Ectodermal cell (in vitro differentiated cells): ENCODE results near the gene KANSL1L.
A peak's percentile ranks its signal among the peaks of the same experiment; 100 is the strongest.
"Not testable (repeated sequence)": the region's sequence is repeated elsewhere in the genome, so short reads cannot be mapped to it uniquely, and the experiment has no call there.

Experiments used
- H3K27ac ChIP-seq: 2 replicates; pipeline ENCODE4 v1.7.0; 2013; ENCODE audit warnings: mild to moderate bottlenecking, low read depth, low read length; ENCODE audit not compliant: insufficient read depth, poor library complexity, severe bottlenecking
- H3K27me3 ChIP-seq: 2 replicates; pipeline ENCODE4 v1.7.0; 2013; ENCODE audit warnings: mild to moderate bottlenecking, low read length; ENCODE audit not compliant: insufficient read depth, control insufficient read depth, poor library complexity, severe bottlenecking
- H3K36me3 ChIP-seq: one replicate; pipeline ENCODE4 v1.7.0; 2013; ENCODE audit warnings: low read length; ENCODE audit not compliant: control insufficient read depth, insufficient read depth
- H3K4me1 ChIP-seq: one replicate; pipeline ENCODE4 v1.7.0; 2013; ENCODE audit warnings: low read length; ENCODE audit not compliant: control insufficient read depth, insufficient read depth
- H3K4me3 ChIP-seq: 2 replicates; pipeline ENCODE4 v1.7.0; 2013; ENCODE audit warnings: low read depth, low read length, control low read depth; ENCODE audit not compliant: insufficient read depth
- H3K9me3 ChIP-seq: 2 replicates; pipeline ENCODE4 v1.7.0; 2013; ENCODE audit warnings: mild to moderate bottlenecking, low read length, moderate library complexity; ENCODE audit not compliant: control insufficient read depth
- WGBS, 2 experiments: methylation state at CpG; one replicate each; pipeline ENCODE4 v1.1.7; 2013; ENCODE audit warnings: missing lambda C conversion rate in 2 of 2; 5-methylcytosine and 5-hydroxymethylcytosine counted together

Gene KANSL1L

GRCh38 chr2:210177769-210178168 lies 6.6 kb upstream of the KANSL1L start:
- H3K36me3 ChIP-seq = no peaks in the 10 kb centered on the region
- H3K4me1 ChIP-seq = peaks cover 8% of the 10 kb centered on the region
- H3K9me3 ChIP-seq = no peaks in the 10 kb centered on the region
- WGBS, 2 experiments = 38% methylated on average over 1 of the region's 1 CpG; no CpG with 5 or more reads in 1 of the 2 experiments
- H3K27me3 ChIP-seq = no peaks in the 10 kb centered on the region
- no peak overlapping the region for H3K27ac ChIP-seq
- no peak overlapping the region for H3K4me3 ChIP-seq

DNA sequence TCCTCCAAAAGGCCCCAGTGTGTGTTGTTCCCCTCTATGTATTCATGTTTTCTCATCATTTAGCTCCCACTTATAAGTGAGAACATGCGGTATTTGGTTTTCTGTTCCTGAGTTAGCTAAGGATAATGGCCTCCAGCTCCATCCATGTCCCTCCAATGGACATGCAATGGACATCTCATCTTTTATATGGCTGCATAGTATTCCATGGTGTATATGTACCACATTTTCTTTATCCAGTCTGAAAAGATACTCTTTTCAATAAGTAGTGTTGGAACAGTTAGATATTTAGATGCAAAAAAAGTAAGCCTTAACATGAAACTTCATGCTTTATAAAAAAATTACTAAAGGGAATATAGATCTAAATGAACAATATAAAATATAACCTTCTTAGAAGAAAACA lies 5.9 kb upstream of the KANSL1L start:
- H3K4me1 ChIP-seq = peaks cover 13% of the 10 kb centered on the region
- 86 to 100% methylated on average over 1 of the region's 1 CpG for WGBS, 2 experiments
- H3K9me3 ChIP-seq, H3K27ac ChIP-seq, H3K36me3 ChIP-seq, H3K27me3 ChIP-seq, H3K4me3 ChIP-seq: not testable (repeated sequence)

DNA sequence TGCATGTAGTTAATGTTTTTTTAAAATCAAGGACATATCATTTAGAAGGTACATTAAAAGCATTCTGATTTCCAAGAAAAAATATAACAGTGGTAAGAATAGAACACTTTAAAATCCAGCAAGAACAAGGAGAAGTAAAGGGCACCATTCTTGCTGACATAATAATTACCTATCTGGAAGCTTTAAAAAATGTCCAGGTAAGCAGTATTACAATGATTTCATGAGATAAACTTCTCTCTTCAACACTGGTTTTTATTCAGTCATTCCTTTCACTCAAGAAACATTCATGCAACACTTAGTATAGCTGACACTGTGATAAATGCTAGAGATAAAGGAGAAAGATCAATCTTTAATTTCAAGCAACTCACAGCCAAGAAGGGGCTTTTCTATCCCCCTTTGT lies 2.9 kb upstream of the KANSL1L start:
- H3K4me3 ChIP-seq = no peak overlapping the region
- no peaks in the 10 kb centered on the region for H3K27me3 ChIP-seq
- no peaks in the 10 kb centered on the region for H3K36me3 ChIP-seq
- H3K9me3 ChIP-seq = no peaks in the 10 kb centered on the region
- peaks cover 5% of the 10 kb centered on the region for H3K4me1 ChIP-seq
- no peak overlapping the region for H3K27ac ChIP-seq

GRCh38 chr2:210172219-210172575 lies 988 bp upstream of the KANSL1L start:
- WGBS, 2 experiments = 10 to 19% methylated on average over 8 of the region's 8 CpGs
- Histone ChIP-seq H3K27ac (no peak overlapping the region), H3K9me3 (no peaks in the 10 kb centered on the region), H3K4me1 (peaks cover 5% of the 10 kb centered on the region), H3K27me3 (no peaks in the 10 kb centered on the region), H3K4me3 (peak overlapping the region; percentile 47), H3K36me3 (no peaks in the 10 kb centered on the region)

DNA sequence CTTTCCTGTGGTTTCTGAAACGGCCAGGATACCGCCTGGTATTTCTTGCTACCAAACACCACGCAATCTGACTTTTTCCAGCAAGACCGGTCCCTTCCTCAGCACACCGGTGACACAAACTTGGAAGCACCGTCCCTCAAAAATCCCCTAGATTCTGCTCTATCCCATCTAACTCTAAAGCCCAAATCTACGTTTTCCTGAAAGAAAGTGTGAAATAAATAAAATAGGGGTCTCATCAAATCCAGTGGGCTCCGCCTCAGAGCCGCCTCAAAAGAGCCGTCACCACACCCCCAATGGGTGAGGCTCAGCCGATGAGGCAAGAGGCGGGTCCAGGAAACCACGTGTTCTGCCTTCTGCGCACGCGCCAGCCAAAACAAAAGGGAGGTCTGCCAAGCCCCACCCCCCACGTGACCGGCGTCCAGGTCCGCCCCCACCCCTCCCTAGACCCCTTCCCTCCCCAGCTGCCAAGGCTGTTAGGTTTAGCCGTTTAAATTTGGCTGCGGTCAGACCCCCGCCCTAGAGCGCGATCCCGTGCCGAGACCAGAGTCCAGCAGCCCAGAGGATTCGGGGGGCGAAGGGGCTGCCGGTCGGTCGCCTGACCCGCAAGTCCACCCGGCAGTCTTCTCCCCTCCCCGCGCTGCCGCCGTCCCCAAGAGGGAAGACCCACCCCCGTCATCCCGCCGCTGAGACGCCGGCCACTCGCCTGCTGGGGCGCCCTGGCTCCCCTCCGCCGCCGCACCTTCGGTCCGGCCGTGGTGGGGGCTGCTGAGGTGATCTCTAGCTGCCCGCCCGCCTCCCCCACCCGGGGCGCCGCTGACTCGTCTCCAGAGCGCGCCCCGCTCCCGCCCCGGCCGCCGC lies 534 bp downstream of the KANSL1L start:
- H3K9me3 ChIP-seq = no peaks in the 10 kb centered on the region
- H3K27ac ChIP-seq = peak overlapping the region; percentile 98
- H3K36me3 ChIP-seq = no peaks in the 10 kb centered on the region
- 0% methylated on average over 64 of the region's 64 CpGs for WGBS, 2 experiments
- H3K27me3 ChIP-seq = no peaks in the 10 kb centered on the region
- peaks cover 5% of the 10 kb centered on the region for H3K4me1 ChIP-seq
- H3K4me3 ChIP-seq = peak overlapping the region; percentile 92

DNA sequence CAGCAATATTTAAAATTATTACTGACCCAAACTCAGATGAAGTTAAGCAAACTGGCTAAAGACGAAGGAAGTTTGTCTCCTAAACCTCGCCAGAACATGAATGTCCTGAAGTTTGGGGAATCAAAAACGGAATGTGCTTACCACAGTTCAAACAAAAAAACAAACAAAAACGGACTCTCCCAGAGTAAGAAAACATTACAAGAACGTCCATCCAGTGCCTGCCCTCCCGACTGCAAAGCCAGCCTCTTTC lies 1.1 kb downstream of the KANSL1L start:
- no peaks in the 10 kb centered on the region for H3K36me3 ChIP-seq
- H3K27me3 ChIP-seq = no peaks in the 10 kb centered on the region
- H3K27ac ChIP-seq = peak overlapping the region; percentile 98
- H3K4me3 ChIP-seq = peak overlapping the region; percentile 92
- peaks cover 5% of the 10 kb centered on the region for H3K4me1 ChIP-seq
- 0% methylated on average over 6 of the region's 6 CpGs for WGBS, 2 experiments
- H3K9me3 ChIP-seq = no peaks in the 10 kb centered on the region

DNA sequence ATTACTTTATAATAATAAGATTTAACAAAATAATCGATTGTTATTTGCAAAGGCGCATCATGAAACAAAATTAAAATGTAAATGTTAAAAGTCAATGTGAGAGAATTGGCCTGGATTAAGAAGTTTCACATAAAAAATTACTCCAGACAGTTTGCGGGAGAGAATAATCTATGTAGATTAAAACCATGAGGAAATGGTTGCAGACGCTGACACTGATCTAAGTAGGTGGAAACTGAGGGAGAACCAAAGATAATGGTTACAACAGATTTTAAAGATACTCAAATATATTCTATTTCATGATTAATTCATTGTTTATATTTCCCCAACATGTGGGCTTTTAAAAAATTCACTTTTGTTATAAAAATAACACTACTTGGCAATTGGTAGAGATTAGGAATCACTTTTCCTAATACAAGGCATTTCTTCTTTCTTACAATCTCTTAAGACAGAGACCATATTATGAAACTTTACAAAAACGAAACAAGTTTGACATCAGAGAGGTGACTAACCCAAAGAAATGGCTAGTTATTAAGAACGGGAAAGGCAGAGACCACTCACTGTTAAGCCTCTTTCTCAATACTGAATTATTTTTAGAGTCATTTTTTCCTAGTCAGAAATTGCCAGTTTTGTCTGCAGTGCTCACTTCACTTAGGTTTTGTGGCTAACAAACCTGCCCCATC lies 1.6 kb downstream of the KANSL1L start:
- peak overlapping the region; percentile 92 for H3K4me3 ChIP-seq
- no peaks in the 10 kb centered on the region for H3K36me3 ChIP-seq
- H3K9me3 ChIP-seq = no peaks in the 10 kb centered on the region
- peaks cover 5% of the 10 kb centered on the region for H3K4me1 ChIP-seq
- H3K27ac ChIP-seq = peak overlapping the region; percentile 98
- WGBS, 2 experiments = 53 to 55% methylated on average over 5 to 6 of the region's 6 CpGs
- no peaks in the 10 kb centered on the region for H3K27me3 ChIP-seq

DNA sequence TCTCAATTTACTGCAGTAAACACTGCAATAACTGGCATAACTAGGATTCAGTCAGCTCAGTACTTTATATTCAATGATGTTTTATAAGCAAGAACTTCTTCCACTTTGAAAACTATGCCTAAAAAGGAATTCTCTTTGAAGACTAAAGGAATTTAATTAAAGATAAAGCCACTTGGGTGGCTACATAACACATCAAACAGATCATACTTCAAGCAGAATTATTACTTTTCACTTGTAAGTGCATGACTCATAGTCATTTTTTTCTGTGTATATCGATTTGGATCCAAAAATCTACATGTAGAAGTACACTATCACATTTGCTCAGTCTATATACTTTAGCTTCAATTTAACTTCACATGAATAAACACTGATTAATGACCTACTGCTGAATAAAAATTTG lies 4.0 kb downstream of the KANSL1L start:
- Histone ChIP-seq H3K36me3 (no peaks in the 10 kb centered on the region), H3K4me3 (no peak overlapping the region), H3K27me3 (no peaks in the 10 kb centered on the region), H3K27ac (no peak overlapping the region), H3K4me1 (no peaks in the 10 kb centered on the region), H3K9me3 (no peaks in the 10 kb centered on the region)
- WGBS, 2 experiments = 83 to 100% methylated on average over 1 of the region's 1 CpG

GRCh38 chr2:210162466-210163124 lies 8.6 kb downstream of the KANSL1L start:
- WGBS, 2 experiments = 65 to 71% methylated on average over 5 of the region's 6 CpGs
- Histone ChIP-seq H3K36me3 (no peaks in the 10 kb centered on the region), H3K4me3 (no peak overlapping the region), H3K27ac (no peak overlapping the region), H3K9me3 (no peaks in the 10 kb centered on the region), H3K27me3 (no peaks in the 10 kb centered on the region), H3K4me1 (no peaks in the 10 kb centered on the region)

DNA sequence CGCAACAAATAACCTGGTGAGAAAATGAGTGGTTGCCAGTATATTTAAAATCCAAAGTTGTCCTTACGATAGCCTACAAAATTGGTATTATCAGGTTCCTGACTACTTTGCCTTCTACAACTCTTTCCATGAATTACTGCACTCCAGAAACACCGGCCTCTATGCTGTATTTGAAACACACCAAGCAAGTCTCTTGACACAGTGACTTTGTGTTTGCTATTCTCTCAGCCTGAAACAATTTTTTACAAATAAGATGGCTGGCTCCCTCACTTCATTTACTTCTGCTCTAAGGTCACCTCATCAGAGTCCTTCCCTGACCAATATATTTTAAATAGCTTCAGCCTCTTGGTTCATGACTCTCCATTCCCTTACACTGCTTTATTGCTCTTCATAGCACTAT lies 12.2 kb downstream of the KANSL1L start:
- 94 to 98% methylated on average over 3 of the region's 3 CpGs for WGBS, 2 experiments

More for the DNA sequence above, 12.2 kb downstream of the KANSL1L start:
- no peaks in the 10 kb centered on the region for H3K4me1 ChIP-seq
- H3K36me3 ChIP-seq = peaks cover 4% of the 10 kb centered on the region
- no peaks in the 10 kb centered on the region for H3K9me3 ChIP-seq
- H3K27me3 ChIP-seq = no peaks in the 10 kb centered on the region
- no peak overlapping the region for H3K4me3 ChIP-seq
- no peak overlapping the region for H3K27ac ChIP-seq
